HCT116 (cell line): ENCODE data around the gene CNTN4.

ENCODE experiments used
- CTCF ChIP-seq, 3 experiments: fragments of 200-600 bp in 1 of 3; sonication (generic) in 1 of 3; IDR thresholded peaks in 2 of 3; conservative IDR thresholded peaks in 1 of 3; 2 replicates each; pipeline ENCODE4 v1.5.1; 2012 to 2017; ENCODE audit warnings: low read depth in 2 of 3, low read length in 2 of 3, antibody characterized with exemption in 1 of 3, borderline replicate concordance in 1 of 3, control low read depth in 1 of 3, mild to moderate bottlenecking in 1 of 3, mixed read lengths in 1 of 3, mixed run types in 1 of 3, moderate library complexity in 1 of 3; ENCODE audit not compliant: insufficient read depth in 1 of 3
- EZH2 ChIP-seq: fragments of 200-600 bp; sonication (generic); IDR thresholded peaks from 2 replicates; pipeline ENCODE4 v1.6.1; 2017; ENCODE audit warnings: antibody characterized with exemption, mixed run types
- EZH2phosphoT487 ChIP-seq: fragments of 200-600 bp; IDR thresholded peaks from 2 replicates; pipeline ENCODE4 v1.6.1; 2018; ENCODE audit warnings: antibody characterized with exemption, borderline replicate concordance
- POLR2A ChIP-seq: IDR thresholded peaks from 2 replicates; pipeline ENCODE4 v1.7.0; 2011; ENCODE audit warnings: borderline replicate concordance; ENCODE audit not compliant: insufficient read depth, insufficient read length; ENCODE audit errors: extremely low read depth
- RAD21 ChIP-seq: IDR thresholded peaks from 2 replicates; pipeline ENCODE4 v1.6.1; 2012; ENCODE audit warnings: low read depth, mild to moderate bottlenecking
- SRF ChIP-seq: IDR thresholded peaks from 2 replicates; pipeline ENCODE4 v1.6.1; 2012; ENCODE audit warnings: low read depth
- YY1 ChIP-seq: IDR thresholded peaks from 2 replicates; pipeline ENCODE4 v1.6.1; 2011; ENCODE audit warnings: low read length, low read depth, moderate library complexity, mild to moderate bottlenecking; ENCODE audit not compliant: insufficient replicate concordance; ENCODE audit errors: extremely low read depth
- ZNF274 ChIP-seq: fragments of 200-500 bp; sonication (Bioruptor generic); IDR thresholded peaks from 2 replicates; pipeline ENCODE4 v1.6.1; 2014; ENCODE audit warnings: mild to moderate bottlenecking, low read depth, low read length, inconsistent platforms
- TF ChIP-seq, protein P1 (sequence below): IDR thresholded peaks from 2 replicates; pipeline ENCODE4 v1.6.1; 2012
- TF ChIP-seq, protein P2 (sequence below): IDR thresholded peaks from 2 replicates; pipeline ENCODE4 v1.6.1; 2012

DNA sequence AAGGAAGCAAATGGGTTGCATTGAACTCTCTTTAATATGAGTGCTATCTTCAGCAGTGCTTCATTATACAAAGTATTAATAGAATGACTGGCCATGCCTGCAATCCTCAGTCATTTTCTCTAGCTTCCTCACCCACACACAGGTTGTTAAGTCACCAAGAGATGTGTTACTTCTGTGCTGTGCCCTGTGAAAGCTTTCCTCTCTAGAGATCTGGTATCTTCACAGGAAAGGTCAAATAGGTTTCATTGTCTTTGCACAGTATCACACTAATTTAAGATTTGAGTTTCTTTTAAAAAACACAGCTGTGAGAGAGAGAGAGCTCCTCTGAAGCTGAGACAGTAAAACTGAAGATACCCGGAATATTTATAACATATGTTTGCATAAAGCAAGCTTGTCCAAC lies 278.6 kb downstream of the CNTN4 start:
- TF ChIP-seq RAD21 (no peak), EZH2phosphoT487 (no peak), CTCF (IDR thresholded peaks at IDR 0.05 in 2 of 3, conservative IDR thresholded peaks at IDR 0.05 in 1 of 3; ENCODE audit: borderline replicate concordance in 1 of 3, insufficient read depth in 1 of 3, low read depth in 2 of 3, low read length in 2 of 3) (no peak), ZNF274 (no peak), EZH2 (no peak), POLR2A (no peak), YY1 (no peak), SRF (no peak)
- TF ChIP-seq, protein P1, sequence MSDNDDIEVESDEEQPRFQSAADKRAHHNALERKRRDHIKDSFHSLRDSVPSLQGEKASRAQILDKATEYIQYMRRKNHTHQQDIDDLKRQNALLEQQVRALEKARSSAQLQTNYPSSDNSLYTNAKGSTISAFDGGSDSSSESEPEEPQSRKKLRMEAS, result no peak
- TF ChIP-seq, protein P2, sequence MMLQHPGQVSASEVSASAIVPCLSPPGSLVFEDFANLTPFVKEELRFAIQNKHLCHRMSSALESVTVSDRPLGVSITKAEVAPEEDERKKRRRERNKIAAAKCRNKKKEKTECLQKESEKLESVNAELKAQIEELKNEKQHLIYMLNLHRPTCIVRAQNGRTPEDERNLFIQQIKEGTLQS, result no peak
